Mesothelial cell of epicardium (in vitro differentiated cells): ENCODE results near the gene MGRN1. TPM values are rescaled to one million over a fixed set of nuclear protein-coding genes. Genes with fewer than 3 reads are reported as not detected.

ENCODE experiments used
- DNase-seq, 2 experiments: peaks; one replicate each; pipeline ENCODE4 v3.0.0; 2021; ENCODE audit warnings: low spot score in 2 of 2; ENCODE audit not compliant: unreplicated experiment in 2 of 2
- H3K27ac Mint-ChIP-seq: 2 replicates; pipeline ENCODE4 v1.8.0; 2021; ENCODE audit warnings: mixed read lengths
- H3K27me3 Mint-ChIP-seq: 2 replicates; pipeline ENCODE4 v1.8.0; 2021; ENCODE audit warnings: low read depth, mixed read lengths
- H3K36me3 Mint-ChIP-seq: 2 replicates; pipeline ENCODE4 v1.8.0; 2021; ENCODE audit warnings: mixed read lengths
- H3K4me1 Mint-ChIP-seq: 2 replicates; pipeline ENCODE4 v1.8.0; 2021; ENCODE audit warnings: mixed read lengths
- H3K4me3 Mint-ChIP-seq: 2 replicates; pipeline ENCODE4 v1.8.0; 2021; ENCODE audit warnings: mild to moderate bottlenecking, moderate library complexity, mixed read lengths
- H3K9me3 Mint-ChIP-seq: 2 replicates; pipeline ENCODE4 v1.8.0; 2021; ENCODE audit warnings: mixed read lengths
- total RNA-seq: library from RNA; stranded (reverse); gene quantifications from 3 replicates; pipeline ENCODE4 v1.2.1, GENCODE V29; 2021
- TF ChIP-seq, protein P1 (sequence below): fragments of 200-600 bp; sonication (generic); IDR thresholded peaks from one replicate; pipeline ENCODE4 v1.5.0; 2021; ENCODE audit warnings: antibody characterized with exemption; ENCODE audit not compliant: unreplicated experiment

Gene MGRN1
- total RNA-seq, 1 donor from 2014 or later = 110 TPM

- no peak for DNase-seq
- peaks cover 25% of the 10 kb centered on the region for H3K36me3 Mint-ChIP-seq
- no peaks in the 10 kb centered on the region for H3K27me3 Mint-ChIP-seq
- H3K27ac Mint-ChIP-seq = no peak overlapping the region
- TF ChIP-seq, protein P1, sequence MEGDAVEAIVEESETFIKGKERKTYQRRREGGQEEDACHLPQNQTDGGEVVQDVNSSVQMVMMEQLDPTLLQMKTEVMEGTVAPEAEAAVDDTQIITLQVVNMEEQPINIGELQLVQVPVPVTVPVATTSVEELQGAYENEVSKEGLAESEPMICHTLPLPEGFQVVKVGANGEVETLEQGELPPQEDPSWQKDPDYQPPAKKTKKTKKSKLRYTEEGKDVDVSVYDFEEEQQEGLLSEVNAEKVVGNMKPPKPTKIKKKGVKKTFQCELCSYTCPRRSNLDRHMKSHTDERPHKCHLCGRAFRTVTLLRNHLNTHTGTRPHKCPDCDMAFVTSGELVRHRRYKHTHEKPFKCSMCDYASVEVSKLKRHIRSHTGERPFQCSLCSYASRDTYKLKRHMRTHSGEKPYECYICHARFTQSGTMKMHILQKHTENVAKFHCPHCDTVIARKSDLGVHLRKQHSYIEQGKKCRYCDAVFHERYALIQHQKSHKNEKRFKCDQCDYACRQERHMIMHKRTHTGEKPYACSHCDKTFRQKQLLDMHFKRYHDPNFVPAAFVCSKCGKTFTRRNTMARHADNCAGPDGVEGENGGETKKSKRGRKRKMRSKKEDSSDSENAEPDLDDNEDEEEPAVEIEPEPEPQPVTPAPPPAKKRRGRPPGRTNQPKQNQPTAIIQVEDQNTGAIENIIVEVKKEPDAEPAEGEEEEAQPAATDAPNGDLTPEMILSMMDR = no peak
- H3K9me3 Mint-ChIP-seq = no peaks in the 10 kb centered on the region
- H3K4me1 Mint-ChIP-seq = no peaks in the 10 kb centered on the region
- H3K4me3 Mint-ChIP-seq = no peak overlapping the region
Observed at GRCh38 chr16:4702466-4702808, 77.8 kb downstream of the MGRN1 start.

DNA sequence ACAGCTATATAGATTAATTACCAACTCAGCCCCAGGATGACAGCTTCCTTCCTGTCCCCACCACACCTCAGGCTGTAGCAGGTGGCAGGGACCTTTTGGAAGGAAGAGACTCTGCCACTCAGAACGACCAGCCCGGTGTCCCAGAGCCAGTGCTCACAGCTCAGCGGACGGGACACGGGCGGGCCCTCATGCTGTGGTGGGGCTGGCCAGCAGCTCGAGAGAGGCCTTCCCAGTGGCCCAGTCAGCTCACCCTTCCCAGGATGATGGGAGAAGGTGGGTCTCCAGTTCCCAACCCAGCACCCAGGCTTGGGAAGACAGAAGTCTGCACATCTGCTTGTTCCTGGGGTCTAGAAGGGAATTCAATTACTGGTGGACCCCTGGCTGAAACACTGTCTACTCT lies 79.3 kb downstream of the MGRN1 start:
- Mint-ChIP-seq H3K27ac (no peak overlapping the region), H3K36me3 (peaks cover 29% of the 10 kb centered on the region), H3K4me1 (no peaks in the 10 kb centered on the region), H3K27me3 (no peaks in the 10 kb centered on the region), H3K4me3 (no peak overlapping the region), H3K9me3 (no peaks in the 10 kb centered on the region)
- TF ChIP-seq, protein P1 = no peak
- no peak for DNase-seq

DNA sequence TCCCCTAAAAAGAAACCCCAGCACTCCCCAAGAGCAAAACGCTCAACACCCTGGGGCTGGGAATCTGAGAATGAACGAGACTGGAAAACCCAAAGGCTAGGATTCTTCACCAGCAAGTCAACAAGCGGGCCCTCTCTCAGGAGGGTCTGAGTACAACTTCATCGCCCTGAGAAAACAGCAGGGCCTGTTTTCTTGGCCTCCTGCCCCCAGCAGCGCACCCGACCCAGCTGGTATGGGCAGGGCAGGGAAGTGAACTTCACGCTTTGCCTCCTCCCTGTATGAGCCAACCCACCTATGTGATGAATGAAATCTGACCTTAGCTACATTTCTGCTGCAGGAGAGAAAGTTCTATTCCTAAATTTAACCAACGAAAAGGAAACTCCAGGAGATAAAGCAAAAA lies 79.9 kb downstream of the MGRN1 start:
- Mint-ChIP-seq H3K27me3 (no peaks in the 10 kb centered on the region), H3K9me3 (no peaks in the 10 kb centered on the region), H3K4me1 (no peaks in the 10 kb centered on the region), H3K4me3 (no peak overlapping the region), H3K36me3 (peaks cover 26% of the 10 kb centered on the region), H3K27ac (no peak overlapping the region)
- TF ChIP-seq, protein P1 = no peak
- DNase-seq = no peak

DNA sequence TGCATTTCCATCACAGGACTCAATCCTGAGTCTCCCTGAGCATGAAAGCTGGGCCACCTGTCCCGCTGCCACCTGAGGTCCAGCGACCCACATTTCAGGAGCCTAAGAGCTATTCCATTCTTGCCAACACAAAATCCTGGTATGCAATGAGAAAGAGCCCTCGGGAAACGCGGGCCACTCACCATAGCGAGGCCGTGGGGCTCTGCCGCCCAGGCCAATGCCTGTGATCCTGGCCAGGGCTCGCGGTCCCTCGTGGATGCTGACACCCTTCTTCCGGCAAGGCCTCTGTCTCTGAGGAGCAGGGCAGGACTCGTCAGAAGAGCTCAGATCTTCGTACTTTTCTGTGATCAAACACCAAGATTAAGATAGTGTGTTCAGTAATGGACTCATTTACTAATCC lies 80.3 kb downstream of the MGRN1 start:
- Mint-ChIP-seq H3K36me3 (peaks cover 27% of the 10 kb centered on the region), H3K4me3 (no peak overlapping the region), H3K4me1 (no peaks in the 10 kb centered on the region), H3K27ac (no peak overlapping the region), H3K9me3 (no peaks in the 10 kb centered on the region), H3K27me3 (no peaks in the 10 kb centered on the region)
- TF ChIP-seq, protein P1 = no peak
- no peak for DNase-seq

DNA sequence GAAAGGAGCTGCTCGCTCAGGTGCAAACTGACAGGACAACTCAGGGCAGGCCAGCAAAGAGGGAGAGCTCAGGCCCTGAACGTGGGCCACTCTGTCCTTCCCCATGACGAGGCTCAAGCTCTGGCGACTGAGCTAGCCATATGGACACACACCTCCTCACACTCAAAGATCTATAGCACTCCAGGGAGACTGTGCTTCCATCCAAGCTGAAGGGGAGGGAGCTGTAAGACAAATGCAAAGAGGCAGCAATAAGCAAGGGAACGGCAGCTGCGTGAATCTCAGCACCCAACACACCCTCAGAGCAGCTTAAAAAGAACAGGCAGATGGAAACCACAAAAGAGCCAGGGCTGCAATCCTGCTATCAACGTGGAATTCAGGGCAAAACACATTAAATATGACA lies 82.2 kb downstream of the MGRN1 start:
- Mint-ChIP-seq H3K27me3 (no peaks in the 10 kb centered on the region), H3K4me3 (no peak overlapping the region), H3K4me1 (no peaks in the 10 kb centered on the region), H3K27ac (no peak overlapping the region), H3K36me3 (peaks cover 31% of the 10 kb centered on the region), H3K9me3 (no peaks in the 10 kb centered on the region)
- DNase-seq = no peak
- TF ChIP-seq, protein P1 = no peak

DNA sequence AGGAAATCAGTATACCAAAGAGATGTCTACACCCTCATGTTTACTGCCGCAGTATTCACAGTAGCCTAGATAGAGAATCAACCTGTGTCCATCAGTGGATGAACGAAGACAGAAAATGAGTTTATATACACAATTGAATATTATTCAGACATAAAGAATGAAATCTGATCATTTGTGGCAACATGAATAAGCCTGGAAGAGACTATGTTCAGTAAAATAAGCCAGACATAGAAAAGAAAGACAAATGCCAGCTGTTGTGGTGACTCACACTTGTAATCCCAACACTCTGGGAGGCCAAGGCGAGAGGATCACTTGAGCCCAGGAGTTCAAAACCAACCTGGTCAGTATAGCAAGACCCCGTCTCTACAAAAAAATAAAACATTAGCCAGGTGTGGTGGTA lies 84.9 kb downstream of the MGRN1 start:
- TF ChIP-seq, protein P1 = no peak
- no peak for DNase-seq
- no peaks in the 10 kb centered on the region for H3K27me3 Mint-ChIP-seq
- H3K36me3 Mint-ChIP-seq = peaks cover 45% of the 10 kb centered on the region
- H3K9me3 Mint-ChIP-seq = no peaks in the 10 kb centered on the region
- H3K27ac Mint-ChIP-seq = no peak overlapping the region
- no peak overlapping the region for H3K4me3 Mint-ChIP-seq
- no peaks in the 10 kb centered on the region for H3K4me1 Mint-ChIP-seq
